Immature natural killer cell (primary cell): Measurements from ENCODE around the gene SBF1. TPM values are rescaled to one million over a fixed set of nuclear protein-coding genes. Genes with fewer than 3 reads are reported as not detected.
"Not testable (repeated sequence)": the region's sequence is repeated elsewhere in the genome, so short reads cannot be mapped to it uniquely, and the experiment has no call there.

ENCODE experiments used
- DNase-seq, 3 donors: peaks; one replicate each; pipeline ENCODE4 v3.0.0; 2022; ENCODE audit warnings: mixed read lengths in 1 of 3
- H3K27ac Mint-ChIP-seq, 6 donors: one replicate each; pipeline ENCODE4 v1.8.0; 2020; ENCODE audit warnings: mixed read lengths in 6 of 6, mild to moderate bottlenecking in 5 of 6, inconsistent platforms in 4 of 6, moderate library complexity in 3 of 6
- H3K27me3 Mint-ChIP-seq, 3 donors: one replicate each; pipeline ENCODE4 v1.8.0; 2020 to 2021; ENCODE audit warnings: low read depth in 3 of 3, mild to moderate bottlenecking in 3 of 3, mixed read lengths in 3 of 3, moderate library complexity in 3 of 3, inconsistent platforms in 1 of 3
- H3K36me3 Mint-ChIP-seq, 3 donors: one replicate each; pipeline ENCODE4 v1.8.0; 2020; ENCODE audit warnings: mixed read lengths in 3 of 3, inconsistent platforms in 2 of 3, mild to moderate bottlenecking in 2 of 3
- H3K4me1 Mint-ChIP-seq, 2 donors: one replicate each; pipeline ENCODE4 v1.8.0; 2020; ENCODE audit warnings: inconsistent platforms in 2 of 2, mild to moderate bottlenecking in 2 of 2, mixed read lengths in 2 of 2, moderate library complexity in 1 of 2
- H3K4me3 Mint-ChIP-seq, 5 donors: one replicate each; pipeline ENCODE4 v1.8.0; 2020; ENCODE audit warnings: mild to moderate bottlenecking in 5 of 5, mixed read lengths in 5 of 5, inconsistent platforms in 3 of 5, moderate library complexity in 3 of 5
- H3K9me3 Mint-ChIP-seq, 6 donors: one replicate each; pipeline ENCODE4 v1.8.0; 2020; ENCODE audit warnings: mild to moderate bottlenecking in 6 of 6, mixed read lengths in 6 of 6, inconsistent platforms in 4 of 6, moderate library complexity in 3 of 6
- polyA plus RNA-seq, 3 donors: library from polyadenylated mRNA; unstranded; fragments of 300-500 nt; fragmentation: Illumina TruSeq; gene quantifications; one replicate each; pipeline ENCODE4 v1.2.3, GENCODE V29; 2021

SBF1 gene
- polyA plus RNA-seq, 3 donors from 2014 or later = 12.1 to 42.8 (median 14.2) TPM

GRCh38 chr22:50437511-50438304, 37.1 kb downstream of the SBF1 start:
- no peak overlapping the region for H3K27ac Mint-ChIP-seq
- no peak for DNase-seq
- H3K4me1 Mint-ChIP-seq = peaks cover 0 to 2% of the 10 kb centered on the region in 2 donors
- H3K27me3 Mint-ChIP-seq = peaks cover 3 to 28% (median 4%) of the 10 kb centered on the region in 3 donors
- no peak overlapping the region for H3K4me3 Mint-ChIP-seq
- no peaks in the 10 kb centered on the region for H3K9me3 Mint-ChIP-seq
- H3K36me3 Mint-ChIP-seq = peaks cover 0 to 4% (median 3%) of the 10 kb centered on the region in 3 donors

GRCh38 chr22:50436841-50437341, 37.9 kb downstream of the SBF1 start:
- peaks cover 0 to 4% (median 3%) of the 10 kb centered on the region in 3 donors for H3K36me3 Mint-ChIP-seq
- no peak for DNase-seq

GRCh38 chr22:50436015-50436830, 38.6 kb downstream of the SBF1 start:
- Mint-ChIP-seq H3K9me3 (peaks cover 0 to 2% (median 0%) of the 10 kb centered on the region in 6 donors), H3K36me3 (peaks cover 0 to 9% (median 7%) of the 10 kb centered on the region in 3 donors), H3K27ac (no peak overlapping the region), H3K4me1 (no peaks in the 10 kb centered on the region), H3K4me3 (no peak overlapping the region), H3K27me3 (peaks cover 3 to 25% (median 7%) of the 10 kb centered on the region in 3 donors)
- no peak for DNase-seq

More at GRCh38 chr22:50436841-50437341, 37.9 kb downstream of the SBF1 start:
- Mint-ChIP-seq H3K27me3 (peaks cover 3 to 28% (median 4%) of the 10 kb centered on the region in 3 donors), H3K9me3 (no peaks in the 10 kb centered on the region), H3K4me1 (no peaks in the 10 kb centered on the region), H3K27ac (no peak overlapping the region), H3K4me3 (no peak overlapping the region)

- peaks cover 3 to 30% (median 7%) of the 10 kb centered on the region in 3 donors for H3K27me3 Mint-ChIP-seq
- H3K36me3 Mint-ChIP-seq = peaks cover 0 to 9% (median 7%) of the 10 kb centered on the region in 3 donors
- no peak overlapping the region for H3K27ac Mint-ChIP-seq
- H3K9me3 Mint-ChIP-seq = peaks cover 0 to 2% (median 0%) of the 10 kb centered on the region in 6 donors
- H3K4me3 Mint-ChIP-seq = no peak overlapping the region
- no peak for DNase-seq
- no peaks in the 10 kb centered on the region for H3K4me1 Mint-ChIP-seq
Measured at GRCh38 chr22:50435291-50436014, 39.4 kb downstream of the SBF1 start.

GRCh38 chr22:50434849-50435248, 40.0 kb downstream of the SBF1 start:
- no peak overlapping the region for H3K4me3 Mint-ChIP-seq
- DNase-seq = no peak
- H3K27me3 Mint-ChIP-seq = peaks cover 3 to 28% (median 7%) of the 10 kb centered on the region in 3 donors
- H3K27ac Mint-ChIP-seq = no peak overlapping the region
- no peaks in the 10 kb centered on the region for H3K4me1 Mint-ChIP-seq
- H3K36me3 Mint-ChIP-seq = peaks cover 0 to 12% (median 7%) of the 10 kb centered on the region in 3 donors
- peaks cover 0 to 2% (median 0%) of the 10 kb centered on the region in 6 donors for H3K9me3 Mint-ChIP-seq

GRCh38 chr22:50432877-50433510, 41.8 kb downstream of the SBF1 start:
- not testable (repeated sequence) for DNase-seq, H3K4me1 Mint-ChIP-seq, H3K4me3 Mint-ChIP-seq, H3K9me3 Mint-ChIP-seq
- Mint-ChIP-seq H3K27ac (peak overlapping the region in 1 of 6 donors; percentile 21), H3K27me3 (peaks cover 0 to 21% (median 7%) of the 10 kb centered on the region in 3 donors), H3K36me3 (peaks cover 3 to 23% (median 16%) of the 10 kb centered on the region in 3 donors)

GRCh38 chr22:50432131-50432876, 42.5 kb downstream of the SBF1 start:
- peaks cover 0 to 16% (median 7%) of the 10 kb centered on the region in 3 donors for H3K27me3 Mint-ChIP-seq
- H3K4me1 Mint-ChIP-seq = no peaks in the 10 kb centered on the region
- peaks cover 0 to 2% (median 0%) of the 10 kb centered on the region in 6 donors for H3K9me3 Mint-ChIP-seq
- DNase-seq = no peak
- no peak overlapping the region for H3K27ac Mint-ChIP-seq
- H3K4me3 Mint-ChIP-seq = no peak overlapping the region
- H3K36me3 Mint-ChIP-seq = peaks cover 3 to 24% (median 16%) of the 10 kb centered on the region in 3 donors

GRCh38 chr22:50425179-50425916, 49.5 kb downstream of the SBF1 start:
- Mint-ChIP-seq H3K27ac (peak overlapping the region in 3 of 6 donors; percentile 18 to 78 (median 61)), H3K9me3 (no peaks in the 10 kb centered on the region), H3K27me3 (peaks cover 2 to 4% (median 3%) of the 10 kb centered on the region in 3 donors), H3K4me3 (no peak overlapping the region), H3K36me3 (peaks cover 20 to 37% (median 25%) of the 10 kb centered on the region in 3 donors), H3K4me1 (peaks cover 0 to 1% of the 10 kb centered on the region in 2 donors)
- no peak for DNase-seq

- Mint-ChIP-seq H3K27me3 (peaks cover 1 to 8% (median 2%) of the 10 kb centered on the region in 3 donors), H3K27ac (no peak overlapping the region), H3K36me3 (peaks cover 16 to 39% (median 20%) of the 10 kb centered on the region in 3 donors), H3K4me1 (peaks cover 0 to 1% of the 10 kb centered on the region in 2 donors), H3K4me3 (no peak overlapping the region), H3K9me3 (no peaks in the 10 kb centered on the region)
- DNase-seq = no peak
Measured at GRCh38 chr22:50423956-50424355, 50.9 kb downstream of the SBF1 start.

GRCh38 chr22:50422961-50423815, 51.6 kb downstream of the SBF1 start:
- Mint-ChIP-seq H3K4me1 (peaks cover 0 to 1% of the 10 kb centered on the region in 2 donors), H3K4me3 (no peak overlapping the region), H3K27ac (no peak overlapping the region), H3K9me3 (no peaks in the 10 kb centered on the region), H3K36me3 (peaks cover 16 to 37% (median 18%) of the 10 kb centered on the region in 3 donors), H3K27me3 (peaks cover 1 to 8% (median 2%) of the 10 kb centered on the region in 3 donors)
- DNase-seq = no peak

- Mint-ChIP-seq H3K27me3 (peaks cover 1 to 8% (median 2%) of the 10 kb centered on the region in 3 donors), H3K9me3 (no peaks in the 10 kb centered on the region), H3K27ac (no peak overlapping the region), H3K4me3 (no peak overlapping the region), H3K4me1 (peaks cover 0 to 1% of the 10 kb centered on the region in 2 donors), H3K36me3 (peaks cover 19 to 41% (median 20%) of the 10 kb centered on the region in 3 donors)
- no peak for DNase-seq
Measured at GRCh38 chr22:50422046-50422445, 52.8 kb downstream of the SBF1 start.
